Lung microvascular endothelial cell (primary cell): ENCODE results near the gene BICDL1. TPM values are rescaled to one million over a fixed set of nuclear protein-coding genes. Genes with fewer than 3 reads are reported as not detected.
"Not testable (repeated sequence)": the region's sequence is repeated elsewhere in the genome, so short reads cannot be mapped to it uniquely, and the experiment has no call there.

Source experiments
- DNase-seq, 2 donors: peaks; one replicate each; pipeline versions ENCODE4 v3.0.0 to v3.0.0-alpha.2; 2010; ENCODE audit warnings: low read depth in 2 of 2
- total RNA-seq: library from RNA; depleted of rRNA; stranded (reverse); fragments of >200 nt; gene quantifications from 2 replicates; pipeline ENCODE4 v1.2.1, GENCODE V29; 2014

Gene BICDL1
- total RNA-seq, 1 donor from 2014 or later, result under 0.01 TPM

DNA sequence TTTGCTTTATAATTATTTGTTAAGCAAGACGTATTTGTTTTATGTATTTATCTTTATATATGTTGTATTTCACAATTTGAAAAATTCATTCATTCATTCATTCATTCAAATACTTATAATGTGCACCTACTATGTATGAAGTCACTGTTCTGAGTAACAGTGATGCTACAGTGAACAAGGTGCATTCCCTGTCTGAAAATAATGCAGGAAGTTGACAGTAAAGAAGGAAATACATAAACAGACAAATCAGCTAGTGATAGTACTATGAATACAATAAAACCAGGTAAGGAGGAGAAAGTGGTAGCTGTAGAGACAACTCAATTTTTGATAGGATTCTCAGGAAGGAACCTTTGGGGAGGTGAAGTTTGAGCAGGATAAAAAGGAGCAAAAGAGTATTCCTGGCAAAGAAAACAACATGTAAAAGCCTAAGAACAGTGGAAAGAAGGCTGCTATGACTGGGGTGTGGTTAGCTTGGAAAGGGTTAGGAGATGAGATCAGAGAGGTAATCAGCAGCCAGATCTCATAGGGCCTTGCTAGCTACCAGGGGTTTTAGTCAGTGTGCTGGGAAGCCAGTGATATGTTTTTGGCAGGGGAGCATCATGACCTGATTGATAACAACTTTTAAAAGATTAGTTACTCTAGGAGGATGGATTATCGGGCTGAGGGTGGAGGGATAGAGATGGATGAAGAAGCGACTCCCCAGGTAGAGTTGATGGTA, 17.4 kb downstream of the BICDL1 start:
- DNase-seq, result no peak

DNA sequence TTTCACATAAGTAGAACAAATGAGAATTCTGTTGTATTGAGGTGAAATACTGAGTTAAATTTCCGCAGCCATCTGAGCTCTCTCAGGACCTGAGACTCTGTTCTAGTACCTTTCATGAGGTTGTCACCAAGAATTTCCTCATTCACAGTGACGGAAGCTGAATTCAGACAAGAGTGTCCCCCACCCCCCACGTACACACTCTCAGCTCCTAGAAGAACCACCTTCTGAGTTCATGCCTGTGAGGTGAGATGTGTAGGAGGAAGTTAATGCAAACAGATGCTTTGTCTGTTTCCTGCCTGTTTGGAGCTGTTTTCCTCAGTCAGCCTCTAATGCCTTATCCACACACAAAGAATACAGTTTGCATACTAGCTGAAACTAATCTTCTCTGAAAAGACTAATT, 18.2 kb downstream of the BICDL1 start:
- no peak for DNase-seq

DNA sequence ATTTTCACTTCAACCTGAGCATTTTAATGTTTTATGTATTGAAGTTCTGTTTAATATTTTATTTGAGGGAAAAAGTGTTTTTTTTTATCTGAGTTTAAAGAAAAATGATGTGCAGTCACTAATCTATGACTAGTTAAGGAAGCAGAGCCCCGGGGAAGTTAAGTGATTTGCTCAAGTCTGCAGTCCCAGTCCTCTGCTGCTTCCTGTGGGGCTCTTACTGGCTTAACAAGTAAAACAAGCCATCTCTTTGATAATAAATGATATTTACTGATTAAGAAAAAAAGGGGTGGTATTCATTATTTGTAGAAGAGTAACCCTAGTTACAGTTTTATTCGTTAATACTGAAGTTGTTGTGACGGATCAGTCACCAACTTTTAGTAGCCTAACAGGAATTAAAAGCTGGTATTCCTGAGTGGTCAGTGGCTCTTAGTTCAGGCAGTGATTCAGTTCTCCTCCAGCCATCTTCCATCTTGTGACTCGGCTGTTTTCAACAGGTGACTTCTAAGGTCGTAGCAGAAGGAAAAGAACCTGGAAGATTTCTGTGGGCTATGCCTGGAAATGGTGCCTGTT, 21.7 kb downstream of the BICDL1 start:
- no peak for DNase-seq

DNA sequence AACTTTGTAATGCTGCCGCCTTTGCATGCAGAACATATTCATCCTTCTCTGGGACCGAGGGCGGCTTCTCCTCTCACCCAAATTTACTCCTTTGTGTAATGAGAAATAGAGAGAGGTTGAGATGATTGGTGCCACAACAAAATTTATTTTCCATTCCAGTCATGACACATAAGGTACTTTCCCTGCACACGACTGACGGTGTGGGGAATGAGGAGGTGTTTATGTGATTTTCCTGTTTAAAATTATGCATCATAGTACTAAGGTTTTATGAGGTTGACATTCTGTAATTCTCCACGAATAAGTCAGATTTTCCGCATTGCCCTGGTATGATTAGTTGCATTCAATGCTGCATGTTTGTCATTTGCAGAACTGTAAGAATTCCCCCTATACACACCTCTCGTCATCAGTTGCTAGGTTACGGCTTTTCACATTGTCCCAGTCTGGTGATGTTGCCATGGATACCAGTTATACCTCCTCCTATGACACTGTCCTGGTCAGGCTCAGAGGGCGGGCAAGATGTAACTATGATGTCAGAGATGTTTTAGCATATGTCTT, 23.1 kb downstream of the BICDL1 start:
- DNase-seq, result peak; percentile 8 to 46

DNA sequence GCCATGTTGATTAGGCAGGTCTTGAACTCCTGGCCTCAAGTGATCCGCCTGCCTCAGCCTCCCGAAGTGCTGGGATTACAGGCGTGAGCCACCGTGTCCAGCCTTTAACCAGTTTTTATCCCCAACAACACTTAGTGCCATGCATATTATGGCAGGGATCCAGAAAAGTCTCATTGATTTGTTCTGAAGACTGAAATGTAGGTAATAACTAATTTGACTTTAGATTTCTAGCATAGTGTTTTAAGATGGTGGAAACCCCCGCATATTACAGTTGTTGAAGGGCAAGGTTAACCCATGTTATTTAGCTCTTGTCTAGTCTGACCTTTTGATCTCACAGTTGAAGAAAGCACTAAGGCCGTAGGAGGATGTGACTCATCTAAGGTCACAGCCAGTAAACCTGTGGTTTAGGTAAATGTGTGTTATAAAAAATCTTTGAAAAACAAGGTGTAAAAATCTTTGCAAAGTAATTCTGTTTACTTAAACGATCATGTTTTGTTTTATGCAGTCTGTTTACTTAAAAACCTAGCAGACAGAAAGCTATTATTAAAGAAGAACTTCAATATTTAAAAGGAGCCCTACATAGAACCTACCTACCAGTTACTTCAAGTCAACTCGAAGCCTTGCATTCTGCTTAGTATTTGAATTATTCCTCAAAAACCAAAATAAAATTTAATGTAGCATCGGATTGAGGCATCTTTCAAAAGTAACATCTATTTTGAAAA, 24.8 kb downstream of the BICDL1 start:
- DNase-seq, result no peak

DNA sequence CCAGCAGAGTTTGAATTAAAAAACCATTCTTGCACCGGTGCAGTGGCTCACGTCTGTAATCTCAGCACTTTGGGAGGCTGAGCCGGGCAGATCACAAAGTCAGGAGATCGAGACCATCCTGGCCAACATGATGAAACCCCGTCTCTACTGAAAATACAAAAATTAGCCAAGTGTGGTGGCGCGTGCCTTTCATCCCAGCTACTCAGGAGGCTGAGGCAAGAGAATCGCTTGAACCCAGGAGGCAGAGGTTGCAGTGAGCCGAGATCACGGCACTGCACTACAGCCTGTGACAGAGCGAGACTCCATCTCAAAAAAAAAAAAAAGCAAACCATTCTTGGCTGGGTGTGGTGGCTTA, 25.3 kb downstream of the BICDL1 start:
- not testable (repeated sequence) for DNase-seq

DNA sequence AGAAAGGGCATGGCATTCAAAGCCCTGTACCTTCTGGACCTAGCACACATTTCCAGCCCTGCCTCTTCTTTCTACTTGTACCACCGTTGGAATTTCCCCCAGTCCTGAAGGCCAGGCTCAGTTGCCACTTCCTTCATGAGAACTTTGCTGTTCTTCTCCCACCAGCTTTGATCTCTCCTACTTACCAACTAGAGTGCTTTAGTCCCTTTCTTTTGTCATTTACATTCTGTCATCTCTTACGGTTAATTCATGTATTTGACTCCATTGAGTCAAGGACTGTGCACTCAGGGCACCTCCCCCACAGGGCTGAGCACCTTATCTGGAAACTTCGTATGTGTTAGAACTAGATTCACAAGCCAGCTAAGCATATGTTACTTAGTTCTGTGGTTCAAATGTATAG, 26.3 kb downstream of the BICDL1 start:
- DNase-seq, result no peak

DNA sequence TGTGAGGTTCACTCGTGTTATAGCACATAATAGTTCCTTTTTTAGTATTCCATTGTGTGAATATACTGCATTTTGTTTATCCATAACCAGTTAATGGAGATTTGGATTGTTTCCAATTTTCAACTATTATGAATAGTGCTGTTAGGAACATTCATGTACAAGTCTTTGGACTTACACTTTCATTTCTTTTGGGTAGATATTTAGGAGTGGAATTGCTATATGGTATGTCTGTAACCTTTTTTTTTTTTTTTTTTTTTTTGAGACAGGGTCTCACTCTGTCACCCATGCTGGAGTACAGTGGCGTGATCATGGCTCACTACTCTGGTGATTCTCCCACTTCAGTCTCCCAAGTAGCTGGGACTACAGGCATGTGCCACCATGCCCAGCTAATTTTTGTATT, 27.2 kb downstream of the BICDL1 start:
- not testable (repeated sequence) for DNase-seq

DNA sequence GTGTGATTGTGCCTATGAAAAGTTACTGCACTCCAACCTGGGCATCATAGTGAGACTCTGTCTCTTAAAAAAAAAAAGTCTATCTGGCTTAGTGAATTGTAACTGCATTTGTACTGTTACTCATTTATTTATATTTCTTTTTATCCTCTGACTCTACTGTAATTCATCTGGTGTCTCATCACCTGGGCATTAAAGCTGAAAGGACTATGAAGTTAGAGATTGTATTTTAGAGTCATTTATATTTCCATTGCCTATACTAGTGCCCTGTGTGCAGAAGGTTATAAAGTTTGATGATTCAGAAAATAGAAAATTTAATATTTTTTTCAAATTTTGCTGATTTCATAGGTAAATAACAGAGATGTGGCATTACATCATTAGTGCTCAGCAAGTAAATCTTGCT, 30.2 kb downstream of the BICDL1 start:
- no peak for DNase-seq

- no peak for DNase-seq
These were observed 30.9 kb downstream of the BICDL1 start for GRCh38 chr12:120019938-120020337.

DNA sequence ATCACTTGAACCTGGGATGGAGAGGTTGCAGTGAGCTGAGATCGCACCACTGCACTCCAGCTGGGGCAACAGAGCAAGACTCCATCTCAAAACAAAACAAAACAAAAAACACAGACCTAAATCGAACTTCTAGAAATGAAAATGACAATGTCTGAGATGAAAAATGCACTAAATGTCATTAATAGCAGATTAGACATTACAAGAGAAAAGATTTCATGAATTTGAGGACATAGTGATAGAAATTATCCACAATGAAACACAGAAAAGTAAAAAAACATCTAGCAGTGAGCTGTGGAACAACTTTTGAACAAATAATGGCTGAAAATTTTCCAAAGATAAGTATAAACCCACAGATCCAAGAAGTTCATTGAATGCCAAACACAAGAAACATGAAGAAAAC, 35.2 kb downstream of the BICDL1 start:
- DNase-seq, result no peak

DNA sequence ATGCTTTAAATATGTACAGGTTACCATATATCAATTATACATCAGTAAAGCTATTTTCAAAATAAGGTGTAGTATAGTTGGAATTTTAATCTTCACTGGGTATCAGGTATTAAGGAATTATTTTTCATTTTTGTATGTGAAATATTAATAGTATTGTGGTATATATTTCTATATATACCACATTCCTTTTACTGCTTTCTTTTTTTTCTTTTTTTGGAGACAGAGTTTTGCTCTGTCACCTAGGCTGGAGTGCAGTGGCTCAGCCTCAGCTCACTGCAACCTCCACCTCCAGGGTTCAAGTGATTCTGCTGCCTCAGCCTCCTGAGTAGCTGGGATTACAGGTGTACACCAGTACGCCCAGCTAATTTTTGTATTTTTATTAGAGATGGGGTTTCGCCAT, 36.6 kb downstream of the BICDL1 start:
- DNase-seq, result no peak

GRCh38 chr12:120032242-120032641, 43.2 kb downstream of the BICDL1 start:
- no peak for DNase-seq

- no peak for DNase-seq
These were observed 48.8 kb downstream of the BICDL1 start for GRCh38 chr12:120037851-120038250.

DNA sequence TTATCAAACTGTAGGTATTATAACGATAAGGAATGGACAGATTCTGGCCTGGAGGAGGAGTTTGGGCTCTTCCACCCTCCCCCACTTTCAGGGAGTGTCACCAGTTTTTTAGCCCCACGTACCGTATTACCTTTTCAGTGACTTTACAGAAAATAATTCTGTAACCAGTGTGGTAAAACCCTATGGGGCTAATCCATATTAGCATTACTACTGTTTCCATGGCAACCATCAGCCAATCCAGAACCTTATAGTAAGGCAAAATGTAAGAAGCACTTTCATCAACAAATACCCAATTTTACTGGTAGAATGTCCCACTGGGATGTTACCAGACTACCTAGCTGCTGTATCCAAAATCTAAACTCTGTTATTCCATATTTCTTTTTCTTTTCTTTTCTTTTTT, 50.7 kb downstream of the BICDL1 start:
- DNase-seq, result no peak

DNA sequence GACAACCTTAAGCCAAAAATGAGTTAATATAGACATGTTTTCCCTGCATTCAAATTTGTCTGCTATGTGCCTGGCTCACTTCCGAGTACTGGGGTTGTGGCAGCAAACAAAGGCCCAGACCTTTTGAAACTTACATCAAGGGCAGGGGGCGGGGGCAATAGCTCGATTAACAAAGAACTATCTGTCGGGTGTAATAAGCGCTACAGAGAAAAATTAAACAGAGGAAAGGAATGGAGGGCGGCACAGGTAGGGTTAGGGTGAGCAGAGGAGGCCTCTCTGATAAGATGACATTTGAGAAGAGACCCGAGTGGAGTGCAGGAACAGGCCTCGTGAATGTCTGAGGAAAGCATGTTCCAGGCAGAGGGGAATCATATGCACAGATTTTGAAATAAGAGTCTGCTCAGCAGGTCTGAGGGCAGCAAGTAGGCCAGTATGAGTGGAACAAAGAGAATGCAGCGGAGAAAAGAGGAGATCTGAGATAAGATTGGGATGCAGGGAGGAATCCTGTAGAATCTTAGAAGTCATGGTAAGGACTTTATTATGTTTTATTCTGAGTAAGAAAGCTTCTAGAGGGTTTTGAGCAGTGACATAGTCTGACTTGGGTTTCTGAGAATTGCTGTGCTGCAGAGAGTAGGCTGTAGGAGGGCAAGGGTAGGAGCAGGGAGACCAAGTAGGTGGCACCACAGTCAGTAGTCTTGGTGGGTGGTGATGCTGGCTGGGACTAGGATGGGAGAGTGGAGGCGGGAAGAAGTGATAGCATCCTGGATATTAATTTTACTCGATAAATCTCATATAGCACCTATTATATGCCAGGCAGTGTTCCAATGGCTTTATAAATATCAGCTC, 52.6 kb downstream of the BICDL1 start:
- DNase-seq, result no peak

DNA sequence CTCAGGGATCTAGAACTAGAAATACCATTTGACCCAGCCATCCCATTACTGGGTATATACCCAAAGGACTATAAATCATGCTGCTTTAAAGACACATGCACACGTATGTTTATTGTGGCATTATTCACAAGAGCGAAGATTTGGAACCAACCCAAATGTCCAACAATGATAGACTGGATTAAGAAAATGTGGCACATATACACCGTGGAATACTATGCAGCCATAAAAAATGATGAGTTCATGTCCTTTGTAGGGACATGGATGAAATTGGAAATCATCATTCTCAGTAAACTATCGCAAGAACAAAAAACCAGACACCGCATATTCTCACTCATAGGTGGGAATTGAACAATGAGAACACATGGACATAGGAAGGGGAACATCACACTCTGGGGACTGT, 56.3 kb downstream of the BICDL1 start:
- DNase-seq, result not testable (repeated sequence)

GRCh38 chr12:120047072-120047471, 58.0 kb downstream of the BICDL1 start:
- peak in 1 of 2 donors; percentile 26 for DNase-seq

DNA sequence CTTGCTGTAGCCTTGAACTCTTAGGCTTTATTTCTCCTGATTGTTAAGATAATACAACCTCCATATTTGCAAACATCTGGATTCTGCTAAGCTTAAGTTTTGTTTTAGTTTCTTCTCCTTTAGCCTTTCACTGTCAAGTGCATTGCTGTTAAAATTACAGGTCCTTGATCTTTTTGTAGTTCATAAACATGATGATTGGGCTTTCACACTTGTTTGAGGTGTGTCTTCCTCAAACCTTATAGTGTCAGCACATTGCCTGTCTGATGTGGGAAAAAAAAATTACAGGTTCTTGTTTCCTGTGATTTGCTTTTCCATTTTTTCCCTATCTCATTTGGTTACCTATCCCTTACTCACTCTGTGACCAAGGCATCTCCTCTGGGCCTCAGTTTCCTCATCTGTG, 59.2 kb downstream of the BICDL1 start:
- DNase-seq, result no peak

- DNase-seq, result no peak
These were observed 60.4 kb downstream of the BICDL1 start for GRCh38 chr12:120049426-120049825.

GRCh38 chr12:120051535-120051934, 62.5 kb downstream of the BICDL1 start:
- no peak for DNase-seq

GRCh38 chr12:120054293-120054692, 65.3 kb downstream of the BICDL1 start:
- DNase-seq, result no peak
